K562 (cell line): ENCODE data around the gene RABL6. TPM values are rescaled to one million over a fixed set of nuclear protein-coding genes. Genes with fewer than 3 reads are reported as not detected.
A peak's percentile ranks its signal among the peaks of the same experiment; 100 is the strongest.

Experiments
- CREM ChIP-seq: IDR thresholded peaks from 2 replicates; pipeline ENCODE4 v1.6.1; 2014; ENCODE audit warnings: antibody characterized with exemption, low read depth
- HDAC1 ChIP-seq, 2 experiments: fragments of 450-650 bp; IDR thresholded peaks; 2 replicates each; pipeline ENCODE4 v1.6.1; 2016 to 2017; ENCODE audit warnings: inconsistent platforms in 1 of 2, mild to moderate bottlenecking in 1 of 2, moderate library complexity in 1 of 2
- NRF1 ChIP-seq, 2 experiments: fragments of 450-650 bp; IDR thresholded peaks in 1 of 2; conservative IDR thresholded peaks in 1 of 2; 2 replicates each; pipeline ENCODE4 v1.6.1; 2014; ENCODE audit warnings: mild to moderate bottlenecking in 2 of 2
- PTTG1 ChIP-seq: fragments of 450-650 bp; IDR thresholded peaks from 2 replicates; pipeline ENCODE4 v1.6.1; 2016; ENCODE audit warnings: low read depth, mild to moderate bottlenecking, missing genetic modification characterization, missing compliant biosample characterization
- RAD51 ChIP-seq: fragments of 450-650 bp; IDR thresholded peaks from 2 replicates; pipeline ENCODE4 v1.7.1; 2016; ENCODE audit warnings: low read depth, mild to moderate bottlenecking, borderline replicate concordance
- SNIP1 ChIP-seq: fragments of 450-650 bp; IDR thresholded peaks from 2 replicates; pipeline ENCODE4 v1.7.1; 2017; ENCODE audit warnings: low read depth, mild to moderate bottlenecking
- UBTF ChIP-seq, 2 experiments: IDR thresholded peaks; 2 replicates each; pipeline ENCODE4 v1.6.1; 2012; ENCODE audit warnings: improper control_type of control experiment in 2 of 2, low read depth in 2 of 2, low read length in 2 of 2, borderline replicate concordance in 1 of 2
- USF1 ChIP-seq: sonication (generic); formaldehyde crosslinking; IDR thresholded peaks from 2 replicates; pipeline ENCODE4 v1.9.0; 2022; ENCODE audit warnings: mild to moderate bottlenecking, missing genetic modification reagents
- VEZF1 ChIP-seq: fragments of 200-800 bp; sonication (Bioruptor generic); IDR thresholded peaks from 2 replicates; pipeline ENCODE4 v1.6.1; 2017; ENCODE audit warnings: missing genetic modification characterization, missing compliant biosample characterization
- ZHX1 ChIP-seq: fragments of 150-350 bp; conservative IDR thresholded peaks from 2 replicates; pipeline ENCODE4 v1.6.1; 2014; ENCODE audit warnings: low read length
- ZNF609 ChIP-seq: sonication (generic); formaldehyde crosslinking; IDR thresholded peaks from 2 replicates; pipeline ENCODE4 v1.8.1; 2023; ENCODE audit warnings: missing genetic modification reagents, mild to moderate bottlenecking, borderline replicate concordance
- polyA plus RNA-seq, 8 experiments: library from polyadenylated mRNA; depleted of rRNA in 4 of 8; stranded (reverse) in 5 of 8; unstranded in 3 of 8; fragments of >200 nt; fragmentation: Nextera tagmentation in 2 of 8; fragmentation: Illumina TruSeq in 1 of 8; extraction: Ambion mirVana in 2 of 8; extraction: Trizol in 1 of 8; gene quantifications; 2 replicates each; pipeline versions ENCODE4 v1.2.1 to v1.2.3, GENCODE V29; 2011 to 2014; ENCODE audit warnings: inconsistent platforms in 1 of 8, missing spikeins in 1 of 8
- total RNA-seq, 7 experiments: library from RNA; depleted of rRNA in 6 of 7; stranded (reverse); fragments of >200 nt in 6 of 7; fragmentation: Illumina TruSeq in 2 of 7; extraction: Trizol in 2 of 7; gene quantifications; 2 replicates each; pipeline versions ENCODE4 v1.2.1 to v1.2.3, GENCODE V29; 2011 to 2021; ENCODE audit warnings: low replicate concordance in 1 of 7
- TF ChIP-seq, protein P1 (sequence below): sonication (generic); formaldehyde crosslinking; IDR thresholded peaks from 2 replicates; pipeline ENCODE4 v1.8.0; 2022; ENCODE audit warnings: missing genetic modification reagents, mild to moderate bottlenecking, borderline replicate concordance

RABL6 gene
- total and polyA plus RNA-seq, 9 of the 15 experiments (the other 6 are each of a cell fraction or from before 2014, with no cell fraction given) = 5.6 to 181 (median 84.5) TPM

DNA sequence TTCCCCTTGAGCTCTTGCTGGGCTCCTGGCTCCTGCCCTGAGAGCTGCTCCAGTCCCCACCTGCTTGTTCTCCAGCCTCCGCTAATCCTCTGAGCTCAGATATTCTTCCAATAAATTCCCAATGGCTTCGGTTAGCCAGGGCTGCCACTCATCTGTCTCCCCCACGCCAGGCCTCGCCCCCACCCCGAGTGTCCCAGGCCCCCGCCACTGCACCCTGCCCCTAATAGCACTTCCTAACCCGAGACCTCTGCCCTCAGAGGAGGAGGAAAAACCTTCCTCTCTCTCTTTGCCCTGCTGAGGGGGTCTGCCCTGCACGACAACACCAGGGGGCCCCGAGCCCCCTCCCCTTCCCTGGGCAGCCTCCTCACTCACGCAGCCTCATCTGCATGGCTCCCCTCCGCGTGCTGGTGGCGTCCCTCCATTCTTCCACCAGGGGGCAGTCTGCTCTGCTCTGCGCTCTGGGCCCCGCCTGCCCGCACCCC, 38.0 kb upstream of the RABL6 start (continued):
- no peak for TF ChIP-seq ZHX1
- no peak for TF ChIP-seq ZNF609 (CRISPR knock-in tag)
- peak; percentile 38; the same call in 1 of the 2 replicates for TF ChIP-seq CREM
- TF ChIP-seq NRF1 (conservative IDR thresholded peaks at IDR 0.05 in 1 of 2, IDR thresholded peaks at IDR 0.05 in 1 of 2) = 0 out of 4 replicates have a peak, but pooled peaks of 1 of the 2 experiments have one; percentile 26
- TF ChIP-seq VEZF1 (CRISPR knock-in tag) = peak; percentile 61
- TF ChIP-seq PTTG1 (tag) = no peak
- TF ChIP-seq USF1 (CRISPR knock-in tag) = no peak
- no peak for TF ChIP-seq UBTF (IDR thresholded peaks at IDR 0.05; ENCODE audit: borderline replicate concordance in 1 of 2, low read depth in 2 of 2, low read length in 2 of 2)
- TF ChIP-seq, protein P1, sequence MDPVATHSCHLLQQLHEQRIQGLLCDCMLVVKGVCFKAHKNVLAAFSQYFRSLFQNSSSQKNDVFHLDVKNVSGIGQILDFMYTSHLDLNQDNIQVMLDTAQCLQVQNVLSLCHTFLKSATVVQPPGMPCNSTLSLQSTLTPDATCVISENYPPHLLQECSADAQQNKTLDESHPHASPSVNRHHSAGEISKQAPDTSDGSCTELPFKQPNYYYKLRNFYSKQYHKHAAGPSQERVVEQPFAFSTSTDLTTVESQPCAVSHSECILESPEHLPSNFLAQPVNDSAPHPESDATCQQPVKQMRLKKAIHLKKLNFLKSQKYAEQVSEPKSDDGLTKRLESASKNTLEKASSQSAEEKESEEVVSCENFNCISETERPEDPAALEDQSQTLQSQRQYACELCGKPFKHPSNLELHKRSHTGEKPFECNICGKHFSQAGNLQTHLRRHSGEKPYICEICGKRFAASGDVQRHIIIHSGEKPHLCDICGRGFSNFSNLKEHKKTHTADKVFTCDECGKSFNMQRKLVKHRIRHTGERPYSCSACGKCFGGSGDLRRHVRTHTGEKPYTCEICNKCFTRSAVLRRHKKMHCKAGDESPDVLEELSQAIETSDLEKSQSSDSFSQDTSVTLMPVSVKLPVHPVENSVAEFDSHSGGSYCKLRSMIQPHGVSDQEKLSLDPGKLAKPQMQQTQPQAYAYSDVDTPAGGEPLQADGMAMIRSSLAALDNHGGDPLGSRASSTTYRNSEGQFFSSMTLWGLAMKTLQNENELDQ (CRISPR knock-in tag) = no peak
- TF ChIP-seq SNIP1 = no peak
- TF ChIP-seq HDAC1 (IDR thresholded peaks at IDR 0.05) = no peak
- TF ChIP-seq RAD51 = no peak
